Measurements from ENCODE around the gene RBMY1F. TPM values are rescaled to one million over a fixed set of nuclear protein-coding genes. Genes with fewer than 3 reads are reported as not detected.

Gene RBMY1F
- total RNA-seq = not detected in 2 replicates

DNA sequence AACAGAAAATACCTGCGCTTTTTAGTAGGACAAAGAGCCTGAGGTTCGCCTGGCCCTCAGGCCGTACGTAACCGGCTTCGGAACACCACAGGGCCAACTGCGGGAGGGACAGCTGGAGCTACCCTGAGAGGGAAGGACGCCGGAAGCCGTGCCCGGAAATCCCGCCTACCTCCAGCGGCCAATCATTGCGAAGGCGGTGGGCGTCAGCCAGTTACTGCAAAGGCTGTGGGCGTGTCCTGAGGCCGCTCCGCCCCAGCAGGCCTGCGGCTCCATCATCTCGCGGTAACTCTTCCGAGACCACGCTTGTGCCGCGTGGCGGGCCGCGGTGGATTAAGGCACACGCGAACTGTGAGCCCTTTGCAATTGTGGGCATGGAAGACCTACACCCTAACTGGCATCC is at the start of gene RBMY1F:
Gene RBMY1F (minus strand): TSS at position 101 of the 400 bp plus-strand sequence. CDS start 1,954 bp downstream, outside the sequence.

Other genes with a start within 250 kb of the RBMY1F start
- gene RBMY1J, start 220.5 kb upstream of the RBMY1F start, total RNA-seq = not detected in 2 replicates

Data from uterine smooth muscle cell (primary cell).